ENCODE results near the gene DNAJC16.
"Not testable (repeated sequence)": the region's sequence is repeated elsewhere in the genome, so short reads cannot be mapped to it uniquely, and the experiment has no call there.

DNAJC16 gene

DNA sequence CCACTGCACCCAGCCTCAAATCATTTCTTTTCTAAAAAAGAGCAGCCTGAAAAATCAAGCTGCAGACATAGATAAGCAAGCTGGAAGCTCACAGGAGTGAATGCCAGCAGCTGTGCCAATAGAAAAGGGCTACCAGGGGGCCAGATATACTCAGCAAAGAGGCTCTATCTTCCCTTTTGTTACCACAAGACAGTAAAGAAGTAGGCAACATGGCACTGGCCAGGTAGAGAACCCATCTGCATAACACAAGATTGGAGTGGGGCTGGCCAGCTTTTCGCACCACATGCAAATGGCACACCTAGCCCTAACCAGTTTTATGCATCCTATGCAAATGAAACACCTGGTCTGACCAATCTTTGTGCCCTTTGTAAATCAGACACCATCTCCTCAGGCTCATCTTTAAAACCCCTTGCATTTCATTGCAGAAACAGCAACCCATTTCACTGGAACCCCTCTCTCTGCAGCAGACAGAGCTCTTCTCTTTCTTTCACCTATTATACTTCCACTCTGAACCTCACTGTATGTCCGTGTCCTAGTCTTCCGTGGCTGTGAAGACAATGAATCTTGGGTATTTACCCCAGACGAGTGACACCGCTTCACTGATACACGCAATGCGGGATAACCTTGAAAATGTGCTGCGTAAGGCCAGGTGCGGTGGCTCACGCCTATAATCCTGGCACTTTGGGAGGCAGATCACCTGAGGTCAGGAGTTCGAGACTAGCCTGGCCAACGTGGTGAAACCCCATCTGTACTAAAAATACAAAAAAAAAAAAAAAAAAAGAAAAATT is 17.8 kb upstream of the DNAJC16 start:
- no peak for DNase-seq

DNA sequence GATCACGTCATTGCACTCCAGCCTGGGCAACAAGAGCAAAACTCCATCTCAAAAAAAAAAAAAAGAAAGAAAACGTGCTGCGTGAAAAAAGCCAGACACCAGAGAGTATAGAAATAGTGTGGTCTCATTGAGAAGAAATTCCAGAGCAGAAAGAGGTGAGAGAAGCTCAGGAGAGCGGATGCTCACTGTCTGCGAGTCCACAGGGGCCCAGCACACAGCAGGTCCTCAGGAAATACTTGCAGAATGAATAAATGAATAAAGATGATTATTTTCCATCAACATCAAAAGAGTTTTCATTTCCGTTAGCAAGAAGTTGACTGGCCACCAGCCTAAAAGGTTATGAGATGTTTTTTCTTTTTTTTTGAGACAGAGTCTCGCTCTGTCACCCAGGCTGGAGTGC is 17.1 kb upstream of the DNAJC16 start:
- DNase-seq, result no peak

DNA sequence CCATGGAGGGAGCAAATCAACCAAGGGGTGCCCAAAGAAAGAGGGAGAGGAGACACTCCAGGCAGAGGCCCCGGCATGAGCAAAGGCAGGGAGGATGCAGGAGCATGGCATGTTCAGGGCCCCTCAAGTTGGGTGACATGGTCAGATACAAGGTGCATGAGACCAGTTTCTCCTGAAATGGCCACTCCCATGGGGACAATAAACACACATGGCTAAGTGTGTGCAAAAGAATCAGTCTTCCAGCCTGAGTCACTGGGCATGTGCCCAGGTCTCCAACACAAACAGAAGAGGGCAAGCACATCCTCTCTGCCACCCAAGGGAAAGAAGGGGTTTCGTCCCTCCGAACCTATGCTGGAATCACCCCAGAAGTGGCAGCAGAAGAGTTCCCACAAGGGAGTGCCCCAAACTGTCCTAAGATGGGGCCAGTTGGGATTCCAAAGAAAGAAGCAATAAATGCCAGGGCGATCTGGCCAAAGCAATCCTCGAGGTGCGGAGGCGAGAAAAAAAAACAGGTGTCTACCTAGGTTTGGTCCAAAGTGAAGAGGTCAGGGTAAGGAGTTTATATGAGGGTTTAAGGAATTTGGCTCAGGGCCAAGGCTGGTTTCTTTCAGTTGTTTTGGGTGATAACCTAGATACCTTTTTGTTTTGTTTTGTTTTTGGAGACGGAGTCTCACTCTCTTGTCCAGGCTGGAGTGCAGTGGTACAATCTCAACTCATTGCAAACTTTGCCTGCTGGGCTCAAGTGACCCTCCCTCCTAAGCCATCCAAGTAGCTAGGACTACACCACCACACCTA is 15.8 kb upstream of the DNAJC16 start:
- DNase-seq, result no peak

DNA sequence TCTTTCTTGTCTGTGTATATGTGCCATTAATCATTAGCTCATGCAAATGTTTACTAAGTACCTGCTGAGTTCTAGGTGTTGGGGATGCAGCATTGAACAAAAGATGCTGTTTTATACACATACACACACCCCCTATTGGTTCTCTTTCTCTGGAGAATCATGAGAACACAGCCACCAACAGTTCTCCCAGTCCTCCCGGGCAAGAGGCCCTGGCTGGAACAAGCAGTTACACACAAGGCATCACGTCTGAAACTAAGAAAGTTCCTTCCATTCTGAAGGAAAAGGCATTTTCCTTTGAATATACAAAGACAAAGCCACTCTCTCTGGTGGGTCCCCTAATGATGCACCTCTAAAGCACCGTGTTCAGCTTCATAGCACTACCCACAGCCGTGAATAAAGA is 13.5 kb upstream of the DNAJC16 start:
- DNase-seq, result no peak

DNA sequence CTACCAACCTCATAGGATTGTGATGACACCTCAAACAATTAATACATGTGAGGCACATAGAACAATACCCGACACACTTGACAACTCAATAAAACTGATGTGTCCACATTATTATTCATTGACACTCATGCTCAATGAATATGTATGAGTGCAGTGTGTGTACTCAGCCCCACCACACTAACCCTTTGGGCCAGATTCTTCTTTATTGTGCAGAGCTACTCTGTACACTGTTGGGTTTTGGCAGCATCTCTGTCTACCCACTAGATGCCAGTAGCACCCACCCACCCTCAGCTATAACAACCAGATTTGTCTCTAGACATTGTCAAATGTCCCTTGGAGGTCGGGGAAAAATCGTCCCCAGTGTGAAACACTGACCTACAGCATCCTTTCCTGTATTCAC is 12.7 kb upstream of the DNAJC16 start:
- no peak for DNase-seq

DNA sequence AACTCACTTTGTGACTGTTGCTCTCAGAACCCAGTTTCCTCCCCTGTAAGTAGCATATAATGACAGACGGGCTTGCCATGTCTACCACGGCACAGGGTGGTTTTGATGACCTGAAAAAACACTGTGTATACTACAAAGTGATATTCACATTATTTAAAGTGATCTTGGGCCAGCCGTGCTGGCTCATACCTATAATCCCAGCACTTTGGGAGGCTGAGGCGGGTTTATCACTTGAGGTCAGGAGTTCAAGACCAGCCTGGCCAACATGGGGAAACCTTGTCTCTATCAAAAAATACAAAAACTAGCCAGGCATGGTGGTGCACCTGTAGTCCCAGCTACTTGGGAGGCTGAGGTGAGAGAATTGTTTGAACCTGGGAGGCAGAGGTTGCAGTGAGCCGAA is 12.1 kb upstream of the DNAJC16 start:
- DNase-seq, result not testable (repeated sequence)

DNA sequence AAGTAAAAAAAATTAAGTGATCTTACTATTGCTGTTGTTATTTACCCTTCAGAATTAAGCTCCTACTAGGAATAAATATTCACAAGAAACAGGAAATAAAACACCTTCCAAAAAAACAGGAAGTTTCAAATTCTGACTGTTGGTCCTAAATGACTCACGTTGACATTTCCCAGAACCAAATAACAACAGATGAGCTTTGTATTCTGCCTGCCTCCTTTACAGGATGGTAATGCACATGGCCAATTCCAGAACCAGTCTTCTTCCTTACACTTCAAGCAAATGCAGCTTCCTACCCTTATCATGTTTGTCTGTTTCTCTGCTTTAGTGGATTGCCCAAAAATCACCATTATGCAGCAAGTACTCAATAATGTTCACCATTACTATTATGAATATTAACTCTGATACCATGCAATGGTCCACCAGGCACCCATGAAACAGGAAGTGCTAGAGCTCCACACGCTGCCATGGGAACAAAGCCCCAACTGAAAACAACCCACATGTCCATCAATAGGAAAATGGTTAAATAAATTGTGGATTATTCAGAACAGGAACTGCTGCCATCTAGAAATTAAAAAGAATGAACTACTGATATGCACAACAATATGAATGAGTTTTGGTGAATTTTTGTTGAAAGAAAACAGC is 11.5 kb upstream of the DNAJC16 start:
- DNase-seq, result no peak

DNA sequence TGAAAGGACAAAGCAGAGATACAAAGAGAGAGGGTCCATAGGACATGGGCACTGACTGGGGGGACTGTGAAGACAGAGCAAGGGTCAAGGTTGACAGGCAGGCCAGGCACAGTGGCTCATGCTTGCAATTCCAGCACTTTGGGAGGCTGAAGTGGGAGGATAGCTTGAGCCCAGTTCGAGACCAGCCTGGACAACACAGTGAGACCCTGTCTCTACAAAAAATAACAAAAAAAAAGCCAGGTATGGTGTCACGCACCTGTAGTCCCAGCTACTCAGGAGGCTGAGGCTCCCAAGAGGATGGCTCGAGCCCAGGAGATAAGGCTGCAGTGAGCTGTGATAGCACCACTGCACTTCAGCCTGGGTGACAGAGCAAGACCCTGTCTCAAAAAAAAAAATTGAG is 7.0 kb upstream of the DNAJC16 start:
- no peak for DNase-seq

DNA sequence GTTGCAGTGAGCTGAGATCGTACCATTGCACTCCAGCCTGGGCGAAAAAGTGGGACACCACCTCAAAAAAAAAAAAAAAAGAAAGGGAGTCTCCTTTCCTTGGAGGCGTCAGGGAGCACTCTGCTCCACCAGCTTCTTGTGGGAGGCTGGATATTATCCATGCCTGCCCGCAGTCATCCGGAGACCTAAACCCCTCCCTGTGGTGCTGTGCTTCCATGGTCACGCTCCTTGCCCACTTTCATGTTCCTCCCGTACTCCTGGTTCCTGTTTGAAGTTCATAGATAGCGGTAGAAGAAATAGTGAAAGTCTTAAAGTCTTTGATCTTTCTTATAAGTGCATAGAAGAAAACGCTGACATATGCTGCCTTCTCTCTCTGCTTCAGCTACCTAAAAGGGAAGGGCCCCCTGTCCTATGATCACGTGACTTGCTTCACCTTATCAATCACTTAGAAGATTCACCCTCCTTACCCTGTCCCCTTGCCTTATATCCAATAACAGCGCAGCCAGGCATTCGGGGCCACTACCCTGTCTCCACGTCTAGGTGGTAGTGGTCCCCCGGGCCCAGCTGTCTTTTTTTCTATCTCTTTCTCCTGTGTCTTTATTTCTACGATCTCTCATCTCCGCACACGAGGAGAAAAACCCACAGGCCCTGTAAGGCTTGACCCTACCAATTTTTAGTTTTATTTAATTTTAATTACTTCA is 5.3 kb upstream of the DNAJC16 start:
- not testable (repeated sequence) for DNase-seq

DNA sequence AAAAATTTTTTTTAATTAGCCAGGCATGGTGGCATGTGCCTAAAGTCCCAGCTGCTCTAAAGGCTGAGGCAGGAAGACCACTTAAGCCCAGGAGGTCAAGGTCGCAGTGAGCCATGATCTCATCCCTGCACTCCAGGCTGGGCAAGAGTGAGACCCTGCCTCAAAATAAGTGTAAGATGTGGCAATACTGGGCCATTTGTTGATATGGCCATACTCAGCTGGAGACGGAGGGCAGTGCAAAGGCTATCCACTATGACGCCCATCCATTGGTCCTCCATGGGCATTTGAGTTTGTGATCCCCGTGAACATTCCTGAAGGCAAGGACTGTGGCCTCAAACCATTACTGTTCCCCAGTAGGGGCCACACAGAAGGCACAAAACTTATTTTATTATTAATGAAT is 4.1 kb upstream of the DNAJC16 start:
- no peak for DNase-seq

DNA sequence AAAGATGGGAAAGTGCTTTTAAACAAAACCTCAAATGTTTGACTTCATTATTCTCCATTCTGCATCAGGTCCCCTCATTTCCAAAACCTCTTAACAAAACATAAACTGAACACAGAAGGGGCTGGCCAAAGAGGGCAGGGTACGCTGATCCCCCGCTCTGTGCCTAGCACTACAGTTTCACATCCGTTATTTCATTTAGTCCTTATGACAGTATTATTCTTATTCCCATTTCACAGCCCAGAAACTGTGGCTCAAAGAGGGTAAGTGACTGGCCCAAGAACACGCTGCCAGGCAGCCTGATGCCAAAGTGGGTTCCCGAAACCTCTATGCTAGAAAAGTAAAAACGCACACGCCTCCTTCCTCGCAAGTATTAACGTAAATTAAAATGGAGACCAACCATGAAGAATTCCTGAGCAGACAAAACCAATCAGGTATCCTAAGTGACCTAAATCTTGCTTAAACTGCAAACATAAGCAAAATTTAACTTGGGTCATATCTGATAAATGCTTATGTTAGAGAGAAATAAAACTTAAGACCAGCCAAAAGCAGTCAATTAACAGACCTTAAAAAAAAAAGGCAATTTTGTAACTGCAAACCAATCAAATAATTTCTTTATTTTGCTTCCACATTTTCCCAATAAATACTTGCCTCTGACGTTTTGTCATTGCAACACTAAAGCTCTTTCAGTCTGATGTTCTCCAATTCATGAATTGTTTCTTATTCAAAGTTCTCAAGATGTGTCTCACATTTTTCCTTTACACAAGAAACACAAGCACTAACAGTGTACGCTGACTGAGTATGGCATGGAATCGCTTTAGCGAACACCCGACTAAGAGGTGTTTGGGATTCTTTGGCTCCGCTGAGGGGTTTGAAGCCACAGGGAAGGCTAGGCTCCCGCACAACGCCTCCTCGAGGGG is 3.3 kb upstream of the DNAJC16 start:
- no peak for DNase-seq

DNA sequence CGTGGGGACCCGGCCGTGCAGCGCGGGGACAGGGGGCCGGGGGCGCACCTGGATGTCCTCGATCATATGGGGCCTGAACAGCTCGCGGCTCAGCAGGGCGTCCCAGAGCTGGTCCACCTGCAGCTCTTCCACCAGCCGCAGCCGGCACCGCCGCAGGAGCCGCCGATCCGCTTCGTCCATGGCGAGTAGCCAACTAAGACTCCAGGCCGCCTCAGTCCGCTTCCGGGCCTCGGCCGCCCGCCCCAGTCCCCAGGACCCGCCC is 2.7 kb upstream of the DNAJC16 start, which contains the start of gene CASP9:
Gene CASP9 (minus strand): TSS at position 195 of the 262 bp plus-strand sequence. CDS start 15 bp downstream, at position 180.
- no peak for DNase-seq

DNA sequence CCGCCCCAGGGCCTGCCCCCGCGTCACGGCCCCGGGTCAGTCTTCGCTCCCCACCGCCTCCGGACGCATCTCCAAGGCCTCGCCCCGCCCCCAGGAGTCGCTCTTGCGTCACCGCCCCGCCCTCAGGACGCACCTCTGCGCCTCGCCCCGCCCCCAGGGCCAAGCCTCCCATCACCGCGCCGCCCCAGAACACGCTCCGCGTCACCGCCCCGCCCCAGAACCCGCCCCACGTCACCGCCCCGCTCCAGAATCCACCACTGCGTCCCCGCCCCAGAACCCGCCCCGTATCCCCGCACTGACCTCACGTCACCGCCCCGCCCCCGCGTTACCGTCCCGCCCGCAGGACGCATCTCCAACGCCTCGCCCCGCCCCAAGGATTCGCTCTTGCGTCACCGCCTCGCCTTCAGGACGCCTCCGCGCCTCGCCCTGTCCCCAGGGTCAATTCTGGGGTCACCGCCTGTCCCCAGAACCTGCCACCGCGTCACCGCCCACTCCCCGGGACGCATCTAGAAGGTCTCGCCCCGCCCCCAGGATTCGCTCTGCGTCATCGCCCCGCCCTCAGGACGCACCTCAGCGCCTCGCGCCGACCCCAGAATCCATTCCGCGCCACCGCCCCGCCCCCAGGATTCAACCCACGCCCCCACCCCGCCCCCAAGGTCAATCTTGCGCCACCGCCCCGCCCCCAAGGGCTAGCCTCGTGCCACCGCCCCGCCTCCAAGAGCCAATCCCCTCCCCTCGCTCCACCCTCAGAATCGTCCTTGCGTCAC is 2.2 kb upstream of the DNAJC16 start:
- peak; percentile 99 for DNase-seq

DNA sequence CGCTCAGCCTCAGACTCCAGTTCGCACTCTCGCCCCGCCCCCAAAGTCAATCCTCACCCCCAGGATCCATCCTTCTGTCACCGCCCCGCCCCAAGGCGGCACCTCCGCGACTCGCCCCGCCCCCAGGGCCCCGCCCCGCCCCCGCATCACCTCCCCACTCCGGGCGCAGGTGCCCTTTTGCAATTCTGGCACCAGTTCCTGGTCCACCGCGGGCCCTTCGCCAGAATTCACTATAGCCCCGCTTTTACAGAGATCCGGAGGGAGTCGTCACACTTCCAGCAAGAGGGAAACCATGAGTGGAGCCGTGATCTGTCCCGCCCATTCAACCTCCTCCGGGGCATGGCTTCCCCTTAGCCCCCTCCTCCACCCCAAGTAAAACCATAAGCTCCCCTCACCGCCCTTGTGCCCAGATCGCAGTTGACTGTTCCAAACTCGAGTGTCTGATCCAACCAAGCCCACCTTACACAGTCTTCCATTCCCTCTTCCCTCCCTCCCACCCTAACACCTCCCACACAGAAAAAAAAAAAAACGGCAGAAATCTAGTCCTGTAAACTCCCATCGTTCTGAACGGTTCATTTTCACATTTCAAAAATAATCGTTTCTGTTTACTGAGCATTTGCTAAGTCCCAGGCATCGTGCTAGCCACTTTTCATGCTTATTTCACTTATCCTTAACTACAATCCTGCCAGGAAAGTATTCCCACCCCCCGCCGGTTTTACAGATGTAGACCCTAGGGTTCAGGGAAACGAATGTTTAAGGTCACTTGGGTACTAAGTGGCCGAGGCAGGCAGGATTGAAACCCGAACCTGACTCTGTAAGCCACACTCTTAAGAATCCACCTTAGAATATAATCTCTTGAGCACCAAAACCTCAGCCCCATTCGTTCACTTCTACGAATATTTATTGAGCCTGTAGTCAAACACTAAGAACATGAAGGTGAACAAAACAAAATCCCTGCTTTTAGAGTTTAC is 1.3 kb upstream of the DNAJC16 start:
- no peak for DNase-seq

DNA sequence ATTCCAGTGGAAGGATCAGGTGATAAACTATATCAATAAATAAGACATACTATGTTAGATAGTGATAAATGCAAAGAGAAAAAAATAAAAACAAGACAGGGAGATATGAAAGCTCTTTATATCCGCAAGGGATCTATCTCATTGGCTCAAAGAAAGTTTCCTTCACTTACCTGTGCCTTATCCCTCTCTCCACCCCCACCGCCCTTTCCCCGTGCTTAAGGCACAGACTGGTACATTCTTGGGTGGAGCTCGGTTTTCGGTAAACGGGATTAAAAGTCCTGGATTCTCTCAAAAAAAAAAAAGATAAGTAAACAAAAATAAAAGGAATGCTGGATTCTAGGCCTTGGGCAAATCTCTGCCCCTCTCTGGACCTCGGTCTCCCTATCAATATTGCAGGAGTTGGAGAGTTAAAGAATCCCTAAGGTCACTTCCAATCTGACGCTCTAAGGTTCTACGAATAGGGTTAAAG is 593 bp upstream of the DNAJC16 start:
- DNase-seq, result no peak

DNA sequence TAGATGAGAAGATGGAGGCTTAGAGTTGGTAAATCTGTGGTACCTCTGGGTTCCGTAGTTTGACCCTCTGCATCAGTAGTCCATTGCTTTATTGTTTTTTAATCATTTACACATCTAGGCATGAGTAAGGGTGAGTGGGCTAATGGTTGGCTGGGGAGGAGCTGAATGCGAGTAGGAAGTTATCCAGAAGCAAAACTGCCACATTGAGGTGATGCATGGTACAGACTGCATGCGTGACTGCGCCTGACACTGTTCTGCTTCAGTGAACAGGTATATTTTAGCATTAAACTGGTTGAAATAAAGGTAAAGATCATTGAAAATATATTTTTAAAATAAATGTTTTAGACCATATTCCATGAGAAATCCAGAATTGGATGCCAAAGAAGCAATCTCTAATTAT is 4.4 kb downstream of the DNAJC16 start:
- DNase-seq, result no peak

DNA sequence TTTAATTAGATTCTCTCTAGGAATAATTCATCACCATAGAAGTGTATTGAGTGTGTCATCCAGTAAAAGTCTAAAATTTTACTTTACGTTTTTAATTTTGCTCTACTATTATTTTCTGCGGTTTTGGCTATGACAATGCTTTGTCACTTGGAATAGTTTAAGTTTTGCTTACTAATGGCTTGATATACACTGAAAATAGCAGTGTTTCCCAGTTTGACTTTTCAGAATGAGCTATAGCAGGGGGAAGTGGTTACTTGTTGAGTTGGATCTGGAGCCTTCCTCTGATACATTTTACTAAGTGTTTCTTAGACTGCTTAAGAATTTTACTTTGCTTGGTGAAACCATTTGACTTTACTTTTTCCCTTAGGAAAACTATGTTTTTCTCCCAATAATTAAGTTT is 5.0 kb downstream of the DNAJC16 start:
- no peak for DNase-seq

DNA sequence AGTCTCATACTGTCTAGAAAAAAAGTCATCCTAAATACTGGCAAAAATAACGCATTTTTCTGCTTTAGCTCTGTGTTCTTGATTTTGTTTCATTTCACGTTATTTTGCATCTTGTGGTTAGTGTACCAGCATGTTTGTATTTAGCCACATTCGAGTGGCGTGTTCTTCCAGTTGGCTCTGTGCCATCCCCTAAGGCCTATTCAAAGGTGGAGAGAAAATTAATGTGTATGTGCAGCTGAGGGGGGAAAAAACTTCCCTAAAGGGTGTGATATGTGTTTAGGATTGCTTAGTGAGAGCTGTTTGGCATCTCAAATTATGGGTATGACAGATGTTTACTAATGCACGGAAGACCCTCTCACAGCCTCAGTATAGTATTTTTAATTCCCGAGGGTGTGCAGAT is 12.1 kb downstream of the DNAJC16 start:
- DNase-seq, result peak; percentile 46

DNA sequence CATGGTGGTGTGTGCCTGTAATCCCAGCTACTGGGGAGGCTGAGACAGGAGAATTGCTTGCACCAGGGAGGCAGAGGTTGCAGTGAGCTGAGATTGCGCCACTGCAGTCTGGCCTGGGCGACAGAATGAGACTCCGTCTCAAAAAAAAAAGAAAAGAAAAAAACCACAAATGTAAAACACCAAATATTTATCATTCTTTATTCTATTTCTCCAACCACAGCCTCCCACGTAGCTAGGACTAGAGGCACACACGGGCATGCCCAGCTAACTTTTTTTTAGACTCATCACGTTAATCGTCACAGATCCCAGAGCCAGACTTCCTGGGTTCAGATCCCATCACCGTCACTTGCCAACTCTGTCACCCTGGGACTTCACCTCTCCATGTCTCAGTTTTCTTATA is 13.5 kb downstream of the DNAJC16 start:
- no peak for DNase-seq

DNA sequence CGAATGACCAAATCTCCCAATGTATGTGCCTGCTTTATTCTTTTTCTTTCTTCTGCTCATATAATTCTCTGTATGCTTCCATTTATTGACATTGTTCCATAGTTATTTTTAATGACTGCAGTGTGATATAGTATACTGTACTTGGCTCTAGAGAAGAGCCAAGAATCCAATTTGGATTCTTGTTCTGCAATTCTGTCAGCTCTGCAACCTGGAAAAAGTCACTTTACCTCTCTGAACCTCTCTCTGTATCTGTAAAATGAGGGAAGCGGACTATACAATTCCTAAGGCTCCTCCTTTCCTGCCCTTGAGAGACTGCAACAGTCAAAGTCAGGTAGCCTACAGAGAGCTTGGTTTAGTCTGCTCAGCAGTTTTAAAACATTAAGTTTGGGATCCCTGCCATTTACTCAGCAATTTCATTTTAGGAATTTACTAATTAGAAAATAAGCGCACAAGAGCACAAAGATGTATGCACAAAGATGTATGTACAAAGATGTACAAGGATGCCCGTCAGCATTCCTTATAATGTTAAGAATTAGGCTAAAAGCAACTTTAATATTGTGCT is 14.7 kb downstream of the DNAJC16 start:
- DNase-seq, result no peak
